IPS-NIHi11 (cell line): ENCODE data around the gene PRG3.

Experiments used
- DNase-seq: peaks from one replicate; pipeline ENCODE4 v3.0.0; 2012; ENCODE audit warnings: mixed read lengths, low spot score

Gene PRG3

GRCh38 chr11:57359396-57359795, 21.6 kb downstream of the PRG3 start:
- DNase-seq = no peak

GRCh38 chr11:57358991-57359390, 22.0 kb downstream of the PRG3 start:
- no peak for DNase-seq

GRCh38 chr11:57358543-57358961, 22.4 kb downstream of the PRG3 start:
- DNase-seq = no peak

- DNase-seq = no peak
Measured at GRCh38 chr11:57357856-57358255, 23.1 kb downstream of the PRG3 start.

- no peak for DNase-seq
Measured at GRCh38 chr11:57357310-57357709, 23.6 kb downstream of the PRG3 start.

GRCh38 chr11:57356268-57356667, 24.7 kb downstream of the PRG3 start:
- no peak for DNase-seq

GRCh38 chr11:57354699-57355098, 26.3 kb downstream of the PRG3 start:
- DNase-seq = no peak

GRCh38 chr11:57353852-57354251, 27.1 kb downstream of the PRG3 start:
- DNase-seq = no peak

GRCh38 chr11:57353446-57353845, 27.5 kb downstream of the PRG3 start:
- DNase-seq = no peak

- no peak for DNase-seq
Measured at GRCh38 chr11:57353036-57353435, 27.9 kb downstream of the PRG3 start.

- peak; percentile 84 for DNase-seq
Measured at GRCh38 chr11:57349491-57350274, 31.3 kb downstream of the PRG3 start.

- no peak for DNase-seq
Measured at GRCh38 chr11:57348636-57349313, 32.2 kb downstream of the PRG3 start.

- no peak for DNase-seq
Measured at GRCh38 chr11:57348052-57348451, 32.9 kb downstream of the PRG3 start.

GRCh38 chr11:57347336-57347735, 33.6 kb downstream of the PRG3 start:
- no peak for DNase-seq

GRCh38 chr11:57345555-57346211, 35.3 kb downstream of the PRG3 start:
- peak; percentile 86 for DNase-seq

- no peak for DNase-seq
Measured at GRCh38 chr11:57344826-57345225, 36.1 kb downstream of the PRG3 start.

GRCh38 chr11:57343825-57344224, 37.1 kb downstream of the PRG3 start:
- no peak for DNase-seq

GRCh38 chr11:57342702-57343101, 38.2 kb downstream of the PRG3 start:
- no peak for DNase-seq

- no peak for DNase-seq
Measured at GRCh38 chr11:57341250-57341808, 39.6 kb downstream of the PRG3 start.

- DNase-seq = peak; percentile 48
Measured at GRCh38 chr11:57340039-57340615, 40.8 kb downstream of the PRG3 start.

GRCh38 chr11:57339328-57339727, 41.6 kb downstream of the PRG3 start:
- no peak for DNase-seq

GRCh38 chr11:57338142-57338541, 42.8 kb downstream of the PRG3 start, which contains the start of gene P2RX3:
P2RX3 (plus strand) TSS chr11:57338352; CDS start chr11:57338551, 199 bp downstream.
- DNase-seq = no peak
